ENCODE results near the gene RAB8B. TPM values are rescaled to one million over a fixed set of nuclear protein-coding genes. Genes with fewer than 3 reads are reported as not detected.

Gene RAB8B
- total RNA-seq, 4 donors from 2014 or later = 24.9 to 93.8 (median 56.0) TPM

DNA sequence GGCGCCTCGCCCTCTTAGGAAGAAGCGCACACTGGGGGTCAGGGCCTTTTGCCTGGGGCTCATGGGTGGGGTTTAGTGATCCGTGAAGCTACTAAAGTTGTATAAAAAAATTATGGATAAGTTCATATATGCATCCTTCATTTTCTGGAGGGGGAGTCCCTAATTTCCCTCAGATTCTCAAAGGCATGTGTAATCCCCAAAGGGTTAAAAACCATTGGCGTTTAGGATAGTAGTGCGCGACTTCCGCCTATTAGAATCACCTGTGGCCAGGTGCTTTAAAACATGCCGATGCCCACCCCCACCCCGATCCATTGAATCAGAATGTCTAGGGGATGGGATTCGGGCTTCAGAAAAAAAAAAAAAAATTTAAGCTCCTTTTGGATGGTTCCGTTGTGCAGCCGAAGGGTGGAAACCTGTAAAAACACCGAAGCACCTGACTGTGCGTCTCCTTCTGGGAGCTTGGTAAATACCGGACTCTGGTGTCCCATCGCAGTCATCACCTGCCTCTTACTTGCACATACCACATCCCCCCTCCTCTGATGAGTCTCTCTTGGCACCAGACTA lies 88.6 kb downstream of the RAB8B start:
- TF ChIP-seq, protein P1, sequence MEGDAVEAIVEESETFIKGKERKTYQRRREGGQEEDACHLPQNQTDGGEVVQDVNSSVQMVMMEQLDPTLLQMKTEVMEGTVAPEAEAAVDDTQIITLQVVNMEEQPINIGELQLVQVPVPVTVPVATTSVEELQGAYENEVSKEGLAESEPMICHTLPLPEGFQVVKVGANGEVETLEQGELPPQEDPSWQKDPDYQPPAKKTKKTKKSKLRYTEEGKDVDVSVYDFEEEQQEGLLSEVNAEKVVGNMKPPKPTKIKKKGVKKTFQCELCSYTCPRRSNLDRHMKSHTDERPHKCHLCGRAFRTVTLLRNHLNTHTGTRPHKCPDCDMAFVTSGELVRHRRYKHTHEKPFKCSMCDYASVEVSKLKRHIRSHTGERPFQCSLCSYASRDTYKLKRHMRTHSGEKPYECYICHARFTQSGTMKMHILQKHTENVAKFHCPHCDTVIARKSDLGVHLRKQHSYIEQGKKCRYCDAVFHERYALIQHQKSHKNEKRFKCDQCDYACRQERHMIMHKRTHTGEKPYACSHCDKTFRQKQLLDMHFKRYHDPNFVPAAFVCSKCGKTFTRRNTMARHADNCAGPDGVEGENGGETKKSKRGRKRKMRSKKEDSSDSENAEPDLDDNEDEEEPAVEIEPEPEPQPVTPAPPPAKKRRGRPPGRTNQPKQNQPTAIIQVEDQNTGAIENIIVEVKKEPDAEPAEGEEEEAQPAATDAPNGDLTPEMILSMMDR (IDR thresholded peaks at IDR 0.05; ENCODE audit: low read depth) = no peak

DNA sequence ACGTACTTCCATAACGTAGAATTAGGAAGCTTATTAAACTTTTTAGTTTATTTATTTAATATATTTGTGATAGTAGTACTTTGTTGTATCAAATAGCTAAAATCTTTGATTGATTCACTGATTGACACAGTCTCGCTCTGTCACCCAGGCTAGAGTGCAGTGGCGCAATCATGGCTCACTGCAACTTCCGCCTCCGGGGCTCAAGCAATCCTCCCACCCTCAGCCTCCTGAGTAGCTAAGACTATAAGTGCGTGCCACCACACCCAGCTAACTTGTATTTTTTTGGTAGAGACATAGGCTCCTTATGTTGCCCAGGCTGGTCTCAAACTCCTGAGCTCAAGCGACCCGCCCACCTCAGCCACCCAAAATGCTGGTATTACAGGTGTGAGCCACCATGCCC lies 93.7 kb downstream of the RAB8B start:
- TF ChIP-seq, protein P1 (IDR thresholded peaks at IDR 0.05; ENCODE audit: low read depth) = no peak

GRCh38 chr15:63284335-63284734 lies 94.9 kb downstream of the RAB8B start:
- TF ChIP-seq, protein P1 (IDR thresholded peaks at IDR 0.05; ENCODE audit: low read depth) = no peak

GRCh38 chr15:63287109-63287508 lies 97.7 kb downstream of the RAB8B start:
- TF ChIP-seq, protein P1 (IDR thresholded peaks at IDR 0.05; ENCODE audit: low read depth) = no peak

GRCh38 chr15:63288342-63288741 lies 98.9 kb downstream of the RAB8B start:
- TF ChIP-seq, protein P1 (IDR thresholded peaks at IDR 0.05; ENCODE audit: low read depth) = no peak

DNA sequence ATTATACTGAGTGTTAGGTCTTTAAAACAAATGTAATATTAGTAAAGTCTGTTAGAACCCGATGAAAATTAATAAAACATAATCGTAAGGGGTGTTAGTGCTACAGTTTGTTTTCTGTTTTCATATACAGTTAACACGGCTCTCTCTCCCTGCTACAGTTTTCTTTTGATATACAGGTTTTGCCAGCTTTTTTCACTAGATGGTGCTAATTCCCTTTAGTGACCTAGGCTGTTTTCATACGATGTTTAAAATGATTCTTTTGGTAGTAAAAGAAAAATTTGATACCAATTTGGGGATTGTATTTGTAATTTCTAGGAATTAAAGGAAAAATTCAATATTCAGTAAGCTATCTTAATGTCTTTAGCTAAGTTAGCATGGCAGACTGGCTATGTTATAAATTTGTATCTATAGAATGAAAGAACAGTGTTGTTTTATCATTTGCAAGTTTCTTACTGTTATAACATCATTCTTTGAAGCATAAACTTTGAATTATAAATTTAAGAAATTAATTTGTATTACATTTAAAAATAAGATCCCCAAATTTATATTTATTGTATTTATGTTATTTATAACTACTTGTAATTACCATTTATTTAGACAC lies 99.5 kb downstream of the RAB8B start:
- TF ChIP-seq, protein P1 (IDR thresholded peaks at IDR 0.05; ENCODE audit: low read depth) = no peak

DNA sequence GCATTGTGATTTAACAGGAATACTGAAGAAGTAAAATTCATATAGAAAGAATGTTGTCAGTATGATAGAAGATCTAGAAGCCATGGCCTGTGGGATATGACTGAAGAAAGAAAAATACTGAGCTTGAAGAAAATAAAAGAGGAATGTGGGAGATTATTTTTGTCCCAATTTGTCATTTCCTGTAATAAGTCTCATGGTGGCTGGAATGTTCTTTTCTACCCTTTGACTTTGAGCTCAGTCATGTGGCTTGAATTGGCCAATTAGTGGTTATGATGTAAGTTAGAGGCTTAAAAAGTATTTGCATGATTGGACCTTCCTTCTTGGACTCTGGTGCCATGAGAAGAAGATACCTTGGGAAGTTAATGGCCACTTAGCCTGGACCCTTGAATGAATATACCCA lies 102.1 kb downstream of the RAB8B start:
- TF ChIP-seq, protein P1 (IDR thresholded peaks at IDR 0.05; ENCODE audit: low read depth) = no peak

All from subcutaneous adipose tissue (tissue), 4 donors.